Endothelial cell of umbilical vein (primary cell): ENCODE results near the gene TMOD2.

Source experiments
- MYC ChIP-seq: IDR thresholded peaks from one replicate; pipeline ENCODE4 v1.6.1; 2011; ENCODE audit warnings: mild to moderate bottlenecking, low read depth, low read length
- POLR2A ChIP-seq: IDR thresholded peaks from 2 replicates; pipeline ENCODE4 v1.6.1; 2012; ENCODE audit warnings: low read depth, mild to moderate bottlenecking, control low read depth, low read length

GRCh38 chr15:51793521-51794305, 42.3 kb downstream of the TMOD2 start:
- TF ChIP-seq POLR2A = no peak
- TF ChIP-seq MYC = no peak
